HEK293T (cell line): ENCODE results near the gene NEK6.

Experiments
- BHLHE40 ChIP-seq: fragments of 450-650 bp; IDR thresholded peaks from 2 replicates; pipeline ENCODE4 v1.6.1; 2016; ENCODE audit warnings: mild to moderate bottlenecking, moderate library complexity, borderline replicate concordance
- FOXA1 ChIP-seq: fragments of 450-650 bp; IDR thresholded peaks from 2 replicates; pipeline ENCODE4 v1.6.1; 2016; ENCODE audit warnings: mild to moderate bottlenecking
- FOXK2 ChIP-seq: fragments of 450-650 bp; IDR thresholded peaks from 2 replicates; pipeline ENCODE4 v1.6.1; 2016; ENCODE audit warnings: mild to moderate bottlenecking
- FOXM1 ChIP-seq: fragments of 450-650 bp; IDR thresholded peaks from 2 replicates; pipeline ENCODE4 v1.6.1; 2017; ENCODE audit warnings: mild to moderate bottlenecking, borderline replicate concordance
- HDGF ChIP-seq: fragments of 450-650 bp; IDR thresholded peaks from 2 replicates; pipeline ENCODE4 v1.6.1; 2017; ENCODE audit warnings: antibody characterized with exemption, borderline replicate concordance
- L3MBTL2 ChIP-seq: fragments of 450-650 bp; conservative IDR thresholded peaks from 2 replicates; pipeline ENCODE4 v1.6.1; 2016; ENCODE audit warnings: mild to moderate bottlenecking
- LEF1 ChIP-seq: fragments of 450-650 bp; IDR thresholded peaks from 2 replicates; pipeline ENCODE4 v1.6.1; 2017; ENCODE audit warnings: mild to moderate bottlenecking, borderline replicate concordance
- SP1 ChIP-seq: fragments of 450-650 bp; IDR thresholded peaks from 2 replicates; pipeline ENCODE4 v1.6.1; 2017
- SUZ12 ChIP-seq: fragments of 450-650 bp; IDR thresholded peaks from 2 replicates; pipeline ENCODE4 v1.6.1; 2016; ENCODE audit warnings: mild to moderate bottlenecking
- TARDBP ChIP-seq: fragments of 450-650 bp; IDR thresholded peaks from 2 replicates; pipeline ENCODE4 v1.6.1; 2016
- ZNF384 ChIP-seq: fragments of 450-650 bp; IDR thresholded peaks from 2 replicates; pipeline ENCODE4 v1.6.1; 2016

GRCh38 chr9:124372038-124372437, 114.3 kb downstream of the NEK6 start:
- TF ChIP-seq BHLHE40 (no peak), FOXM1 (no peak), HDGF (no peak), FOXK2 (no peak), SUZ12 (no peak), TARDBP (no peak), LEF1 (no peak), FOXA1 (no peak), L3MBTL2 (no peak), ZNF384 (no peak), SP1 (no peak)
